HG03354 (cell line): ENCODE results near the gene PCDHA11.
"Not testable (repeated sequence)": the region's sequence is repeated elsewhere in the genome, so short reads cannot be mapped to it uniquely, and the experiment has no call there.

Experiments
- ATAC-seq: cut with Tn5 transposase; IDR thresholded peaks from one replicate; pipeline ENCODE4 v1.9.1; 2021; ENCODE audit warnings: mild to moderate bottlenecking; ENCODE audit not compliant: unreplicated experiment, poor library complexity, severe bottlenecking

Gene PCDHA11

DNA sequence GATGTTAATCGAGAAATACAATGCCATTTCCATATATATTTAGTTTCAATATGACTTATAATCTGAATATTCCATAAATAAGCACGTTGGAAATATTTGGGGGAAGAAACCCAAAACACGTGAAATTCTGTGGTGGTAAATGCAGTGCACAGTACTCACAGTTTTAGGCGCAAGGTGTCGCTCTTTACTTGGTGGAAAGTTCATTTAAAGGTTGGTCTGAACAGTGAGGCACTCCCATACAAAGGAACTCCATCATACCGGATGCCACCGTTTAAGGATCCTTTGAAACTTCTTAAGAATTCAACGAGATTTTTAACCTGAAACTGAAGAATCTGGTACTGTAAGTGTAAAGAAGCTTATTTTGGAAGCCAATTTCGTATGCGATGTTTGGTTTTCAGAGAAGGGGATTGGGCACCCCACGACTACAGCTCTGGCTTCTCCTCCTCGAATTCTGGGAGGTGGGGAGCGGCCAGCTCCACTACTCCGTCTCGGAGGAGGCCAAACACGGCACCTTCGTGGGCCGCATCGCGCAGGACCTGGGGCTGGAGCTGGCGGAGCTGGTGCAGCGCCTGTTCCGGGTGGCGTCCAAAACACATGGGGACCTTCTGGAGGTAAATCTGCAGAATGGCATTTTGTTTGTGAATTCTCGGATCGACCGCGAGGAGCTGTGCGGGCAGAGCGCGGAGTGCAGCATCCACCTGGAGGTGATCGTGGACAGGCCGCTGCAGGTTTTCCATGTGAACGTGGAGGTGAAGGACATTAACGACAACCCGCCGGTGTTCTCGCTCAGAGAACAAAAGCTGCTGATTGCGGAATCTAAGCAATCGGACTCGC lies at the start of gene PCDHA11:
PCDHA11 (plus strand) TSS at position 237 of the 834 bp plus-strand sequence; CDS start at position 384, 147 bp downstream.
- ATAC-seq, result no peak

- no peak for ATAC-seq
Observed at GRCh38 chr5:140821375-140822280, 47.1 kb upstream of the PCDHA11 start, which contains the start of gene PCDHA5. Gene PCDHA5 (plus strand): TSS chr5:140821613.

DNA sequence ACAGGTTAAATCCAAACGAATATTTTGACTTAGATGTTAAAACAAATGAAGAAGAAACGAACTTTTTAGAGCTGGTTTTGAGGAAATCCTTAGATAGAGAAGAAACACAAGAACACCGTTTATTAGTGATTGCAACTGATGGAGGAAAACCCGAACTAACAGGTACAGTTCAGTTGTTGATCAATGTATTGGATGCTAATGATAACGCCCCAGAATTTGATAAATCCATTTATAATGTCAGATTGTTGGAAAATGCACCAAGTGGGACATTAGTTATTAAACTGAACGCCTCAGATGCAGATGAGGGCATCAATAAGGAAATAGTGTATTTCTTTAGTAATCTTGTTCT lies 46.5 kb upstream of the PCDHA11 start:
- ATAC-seq, result no peak

GRCh38 chr5:140822969-140823368 lies 45.8 kb upstream of the PCDHA11 start:
- ATAC-seq, result not testable (repeated sequence)

GRCh38 chr5:140823475-140823874 lies 45.3 kb upstream of the PCDHA11 start:
- no peak for ATAC-seq

DNA sequence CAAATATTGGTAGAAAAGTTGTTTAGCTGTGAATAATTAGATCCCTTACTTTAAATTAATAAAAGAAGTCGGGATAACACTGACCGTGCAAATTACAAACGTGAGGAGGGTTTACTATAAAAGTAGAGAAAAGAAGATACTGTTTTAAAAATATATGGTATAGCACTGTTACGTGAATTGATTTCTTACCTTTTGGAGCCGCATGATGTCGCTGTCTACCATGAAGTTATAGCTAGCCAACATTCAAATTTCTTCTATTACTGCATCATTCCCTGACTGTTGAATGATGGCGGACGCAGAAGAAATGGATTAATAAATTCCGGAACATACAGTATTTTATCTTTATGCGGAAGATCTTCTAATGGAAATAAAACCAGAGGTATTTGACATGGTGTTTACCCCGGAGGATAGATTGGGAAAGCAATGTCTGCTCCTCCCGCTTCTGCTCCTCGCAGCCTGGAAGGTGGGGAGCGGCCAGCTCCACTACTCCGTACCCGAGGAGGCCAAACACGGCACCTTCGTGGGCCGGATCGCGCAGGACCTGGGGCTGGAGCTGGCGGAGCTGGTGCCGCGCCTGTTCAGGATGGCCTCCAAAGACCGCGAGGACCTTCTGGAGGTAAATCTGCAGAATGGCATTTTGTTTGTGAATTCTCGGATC lies 40.9 kb upstream of the PCDHA11 start, which contains the start of gene PCDHA6:
PCDHA6 (plus strand) TSS at position 257 of the 658 bp plus-strand sequence; CDS start at position 389, 132 bp downstream.
- ATAC-seq, result no peak

DNA sequence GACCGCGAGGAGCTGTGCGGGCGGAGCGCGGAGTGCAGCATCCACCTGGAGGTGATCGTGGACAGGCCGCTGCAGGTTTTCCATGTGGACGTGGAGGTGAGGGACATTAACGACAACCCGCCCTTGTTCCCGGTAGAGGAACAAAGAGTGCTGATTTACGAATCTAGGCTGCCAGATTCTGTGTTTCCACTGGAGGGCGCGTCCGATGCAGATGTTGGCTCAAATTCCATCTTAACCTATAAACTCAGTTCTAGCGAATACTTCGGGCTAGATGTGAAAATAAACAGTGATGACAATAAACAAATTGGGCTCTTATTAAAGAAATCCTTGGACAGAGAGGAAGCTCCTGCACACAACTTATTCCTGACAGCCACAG lies 40.4 kb upstream of the PCDHA11 start:
- no peak for ATAC-seq

DNA sequence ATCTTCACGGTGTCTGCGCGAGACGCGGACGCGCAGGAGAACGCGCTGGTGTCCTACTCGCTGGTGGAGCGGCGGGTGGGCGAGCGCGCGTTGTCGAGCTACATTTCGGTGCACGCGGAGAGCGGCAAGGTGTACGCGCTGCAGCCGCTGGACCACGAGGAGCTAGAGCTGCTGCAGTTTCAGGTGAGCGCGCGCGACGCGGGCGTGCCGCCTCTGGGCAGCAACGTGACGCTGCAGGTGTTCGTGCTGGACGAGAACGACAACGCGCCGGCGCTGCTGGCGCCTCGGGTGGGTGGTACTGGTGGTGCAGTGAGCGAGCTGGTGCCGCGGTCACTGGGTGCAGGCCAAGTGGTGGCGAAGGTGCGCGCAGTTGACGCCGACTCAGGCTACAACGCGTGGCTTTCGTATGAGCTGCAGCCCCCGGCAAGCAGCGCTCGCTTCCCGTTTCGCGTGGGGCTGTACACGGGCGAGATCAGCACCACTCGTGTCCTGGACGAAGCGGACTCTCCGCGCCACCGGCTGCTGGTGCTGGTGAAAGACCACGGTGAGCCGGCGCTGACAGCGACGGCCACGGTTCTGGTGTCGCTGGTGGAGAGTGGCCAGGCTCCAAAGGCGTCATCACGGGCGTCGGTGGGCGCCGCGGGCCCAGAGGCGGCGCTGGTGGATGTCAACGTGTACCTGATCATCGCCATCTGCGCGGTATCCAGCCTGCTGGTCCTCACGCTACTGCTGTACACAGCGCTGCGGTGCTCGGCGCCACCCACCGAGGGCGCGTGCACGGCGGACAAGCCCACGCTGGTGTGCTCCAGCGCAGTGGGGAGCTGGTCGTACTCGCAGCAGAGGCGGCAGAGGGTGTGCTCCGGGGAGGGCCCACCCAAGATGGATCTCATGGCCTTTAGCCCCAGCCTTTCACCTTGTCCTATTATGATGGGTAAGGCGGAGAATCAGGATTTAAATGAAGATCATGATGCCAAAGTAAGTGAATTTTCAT lies 39.0 kb upstream of the PCDHA11 start:
- not testable (repeated sequence) for ATAC-seq

- ATAC-seq, result no peak
Observed at GRCh38 chr5:140833993-140834392, 34.8 kb upstream of the PCDHA11 start, which contains the start of gene PCDHA7. Gene PCDHA7 (plus strand): TSS chr5:140834269. CDS start chr5:140834384, 115 bp downstream.

GRCh38 chr5:140834439-140835008 lies 34.2 kb upstream of the PCDHA11 start:
- ATAC-seq, result not testable (repeated sequence)

GRCh38 chr5:140835622-140836510 lies 32.9 kb upstream of the PCDHA11 start:
- no peak for ATAC-seq

- ATAC-seq, result no peak
Observed at GRCh38 chr5:140840978-140841962, 27.5 kb upstream of the PCDHA11 start, which contains the start of gene PCDHA8. Gene PCDHA8 (plus strand): TSS chr5:140841187. CDS start chr5:140841322, 135 bp downstream.

DNA sequence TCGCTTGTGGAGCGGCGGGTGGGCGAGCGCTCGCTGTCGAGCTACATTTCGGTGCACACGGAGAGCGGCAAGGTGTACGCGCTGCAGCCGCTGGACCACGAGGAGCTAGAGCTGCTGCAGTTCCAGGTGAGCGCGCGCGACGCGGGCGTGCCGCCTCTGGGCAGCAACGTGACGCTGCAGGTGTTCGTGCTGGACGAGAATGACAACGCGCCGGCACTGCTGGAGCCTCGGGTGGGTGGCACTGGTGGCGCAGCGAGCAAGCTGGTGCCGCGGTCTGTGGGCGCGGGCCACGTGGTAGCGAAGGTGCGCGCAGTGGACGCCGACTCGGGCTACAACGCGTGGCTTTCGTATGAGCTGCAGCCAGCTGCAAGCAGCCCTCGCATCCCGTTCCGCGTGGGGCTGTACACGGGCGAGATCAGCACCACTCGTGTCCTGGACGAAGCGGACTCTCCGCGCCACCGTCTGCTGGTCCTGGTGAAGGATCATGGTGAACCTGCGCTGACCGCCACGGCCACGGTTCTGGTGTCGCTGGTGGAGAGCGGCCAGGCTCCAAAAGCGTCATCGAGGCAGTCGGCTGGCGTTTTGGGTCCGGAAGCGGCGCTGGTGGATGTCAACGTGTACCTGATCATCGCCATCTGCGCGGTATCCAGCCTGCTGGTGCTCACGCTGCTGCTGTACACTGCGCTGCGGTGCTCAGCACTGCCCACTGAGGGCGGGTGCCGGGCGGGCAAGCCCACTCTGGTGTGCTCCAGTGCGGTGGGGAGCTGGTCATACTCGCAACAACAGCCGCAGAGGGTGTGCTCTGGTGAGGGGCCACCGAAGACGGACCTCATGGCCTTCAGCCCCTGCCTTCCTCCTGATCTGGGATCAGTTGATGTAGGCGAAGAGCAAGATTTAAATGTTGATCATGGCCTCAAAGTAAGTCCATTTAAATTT lies 25.7 kb upstream of the PCDHA11 start:
- ATAC-seq, result no peak

- not testable (repeated sequence) for ATAC-seq
Observed at GRCh38 chr5:140848139-140849102, 20.3 kb upstream of the PCDHA11 start, which contains the start of gene PCDHA9. Gene PCDHA9 (plus strand): TSS chr5:140848382. CDS start chr5:140848496, 114 bp downstream.
